ENCODE results near the gene SLC26A1.

GRCh38 chr4:954211-955020 lies 38.8 kb downstream of the SLC26A1 start:
- TF ChIP-seq REST (IDR thresholded peaks at IDR 0.05; ENCODE audit: insufficient read depth in 1 of 2, low read depth in 2 of 2, low read length in 1 of 2) (no peak), CTCF (IDR thresholded peaks at IDR 0.05) (no peak)

All from Panc1 (cell line).